GM12878 (cell line): ENCODE measurements around the gene PRKCG. TPM values are rescaled to one million over a fixed set of nuclear protein-coding genes. Genes with fewer than 3 reads are reported as not detected.

ENCODE experiments used
- ATAC-seq: fragments of 200-7000 bp; cut with Tn5 transposase; 3 replicates; pipeline ENCODE4 v1.9.1; 2020; ENCODE audit warnings: mild to moderate bottlenecking, moderate library complexity
- BruUV-seq: library from RNA; stranded (reverse); fragments of 400-500 nt; replicated peaks from 2 replicates; lab custom pipeline; 2021; lab: Mats Ljungman, UMichigan
- CTCF ChIA-PET: fragments of 300-600 bp; sonication (Branson Sonifier 250); formaldehyde crosslinking; extraction: SDS; loops from one replicate; lab custom pipeline; 2021; ENCODE audit warnings: inconsistent platforms; lab: Yijun Ruan, JAX
- POLR2A ChIA-PET: fragments of 350-600 bp; formaldehyde crosslinking; extraction: SDS; loops from one replicate; lab custom pipeline; 2021; ENCODE audit warnings: inconsistent platforms; lab: Charles Lee
- RAD21 ChIA-PET: fragments of 300-600 bp; sonication (Branson Sonifier 250); formaldehyde crosslinking; loops from one replicate; lab custom pipeline; 2023; ENCODE audit warnings: antibody characterized with exemption; ENCODE audit not compliant: unreplicated experiment; lab: Charles Lee
- SMC1A ChIA-PET: fragments of 300-600 bp; sonication (Branson Sonifier 250); formaldehyde crosslinking; loops from one replicate; lab custom pipeline; 2023; ENCODE audit not compliant: unreplicated experiment, uncharacterized antibody; lab: Charles Lee
- DNase-seq: peaks from one replicate; pipeline ENCODE4 v3.0.0-alpha.2; 2011; ENCODE audit warnings: low read depth, low spot score
- FAIRE-seq: peaks from 3 replicates; lab custom pipeline; 2011; peaks lifted over from hg19 to GRCh38; lab: Jason Lieb, UNC
- H2AFZ ChIP-seq: 2 replicates; pipeline ENCODE4 v1.6.0; 2011; ENCODE audit warnings: low read depth, low read length, control low read depth; ENCODE audit not compliant: control insufficient read depth
- H3K27ac ChIP-seq: 2 replicates; pipeline ENCODE4 v1.5.1; 2011; ENCODE audit warnings: control low read depth; ENCODE audit not compliant: control insufficient read depth, insufficient read depth
- H3K27me3 ChIP-seq, 2 experiments: replicated peaks in 1 of 2; 2 replicates each; pipeline versions ENCODE4 v1.6.0 to v1.6.1; 2011; ENCODE audit warnings: low read length in 1 of 2; ENCODE audit not compliant: control insufficient read depth in 2 of 2, insufficient read depth in 2 of 2
- H3K36me3 ChIP-seq, 2 experiments: 2 replicates each; pipeline ENCODE4 v1.5.1; 2011; ENCODE audit warnings: low read length in 1 of 2; ENCODE audit not compliant: control insufficient read depth in 2 of 2, insufficient read depth in 2 of 2
- H3K4me1 ChIP-seq: 2 replicates; pipeline ENCODE4 v1.6.1; 2011; ENCODE audit warnings: mild to moderate bottlenecking, low read length, moderate library complexity, mixed read lengths; ENCODE audit not compliant: control insufficient read depth, insufficient read depth
- H3K4me2 ChIP-seq: 2 replicates; pipeline ENCODE4 v1.6.0; 2011; ENCODE audit warnings: control low read depth; ENCODE audit not compliant: control insufficient read depth, insufficient read depth
- H3K4me3 ChIP-seq: fragments of 200-600 bp; sonication (generic); 2 replicates; pipeline ENCODE4 v1.5.1; 2016
- H3K79me2 ChIP-seq: 2 replicates; pipeline ENCODE4 v1.6.0; 2011; ENCODE audit warnings: low read length; ENCODE audit not compliant: control insufficient read depth, insufficient read depth
- H3K9ac ChIP-seq: 2 replicates; pipeline ENCODE4 v1.8.0; 2011; ENCODE audit warnings: low read length, control low read depth, mixed read lengths; ENCODE audit not compliant: control insufficient read depth, insufficient read depth
- H3K9me3 ChIP-seq: replicated peaks from 3 replicates; pipeline ENCODE4 v1.5.1; 2011; ENCODE audit warnings: mild to moderate bottlenecking, low read length; ENCODE audit not compliant: control insufficient read depth, insufficient read depth
- H4K20me1 ChIP-seq: 2 replicates; pipeline ENCODE4 v1.6.0; 2011; ENCODE audit not compliant: control insufficient read depth, insufficient read depth
- E2F8 ChIP-seq: fragments of 450-650 bp; IDR thresholded peaks from 2 replicates; pipeline ENCODE4 v1.6.1; 2018; ENCODE audit warnings: mild to moderate bottlenecking, low read depth, moderate library complexity; ENCODE audit not compliant: partially characterized antibody
- ELK1 ChIP-seq: IDR thresholded peaks from 2 replicates; pipeline ENCODE4 v1.6.1; 2012; ENCODE audit warnings: low read depth, low read length, improper control_type of control experiment
- EP300 ChIP-seq, 2 experiments: fragments of 150-350 bp in 1 of 2; IDR thresholded peaks; 2 replicates each; pipeline ENCODE4 v1.6.1; 2011 to 2012; ENCODE audit warnings: low read depth in 2 of 2, low read length in 2 of 2, borderline replicate concordance in 1 of 2, improper control_type of control experiment in 1 of 2, inconsistent platforms in 1 of 2; ENCODE audit not compliant: control insufficient read depth in 1 of 2
- HDAC6 ChIP-seq: fragments of 200-600 bp; sonication (generic); IDR thresholded peaks from one replicate; pipeline ENCODE4 v1.8.0; 2017; ENCODE audit warnings: antibody characterized with exemption; ENCODE audit not compliant: unreplicated experiment
- IRF4 ChIP-seq: IDR thresholded peaks from 2 replicates; pipeline ENCODE4 v1.6.1; 2011; ENCODE audit warnings: low read depth, low read length
- MEF2A ChIP-seq: IDR thresholded peaks from 2 replicates; pipeline ENCODE4 v1.6.1; 2011; ENCODE audit warnings: low read depth, mild to moderate bottlenecking, low read length, moderate library complexity; ENCODE audit not compliant: insufficient read depth
- REST ChIP-seq: IDR thresholded peaks from 2 replicates; pipeline ENCODE4 v1.6.1; 2012; ENCODE audit warnings: mild to moderate bottlenecking, low read depth, low read length
- RFX5 ChIP-seq: IDR thresholded peaks from 2 replicates; pipeline ENCODE4 v1.6.1; 2011; ENCODE audit warnings: low read depth, low read length, improper control_type of control experiment
- SIN3A ChIP-seq: IDR thresholded peaks from 2 replicates; pipeline ENCODE4 v1.6.1; 2012; ENCODE audit warnings: low read depth, low read length, improper control_type of control experiment
- SKIL ChIP-seq: fragments of 450-650 bp; IDR thresholded peaks from 2 replicates; pipeline ENCODE4 v1.6.1; 2017; ENCODE audit warnings: mild to moderate bottlenecking, low read depth, inconsistent platforms; ENCODE audit not compliant: poor library complexity, severe bottlenecking
- ZNF207 ChIP-seq: fragments of 450-650 bp; IDR thresholded peaks from 2 replicates; pipeline ENCODE4 v1.6.1; 2014; ENCODE audit warnings: antibody characterized with exemption, mild to moderate bottlenecking, borderline replicate concordance
- WGBS: methylation state at CpG from one replicate; pipeline ENCODE4 v1.1.6; 2016; ENCODE audit warnings: low lambda C conversion rate; ENCODE audit not compliant: insufficient replicate concordance, insufficient coverage; ENCODE audit errors: missing lambda C conversion rate; 5-methylcytosine and 5-hydroxymethylcytosine counted together
- in situ Hi-C: fragments of 300-500 bp; cut with MboI; formaldehyde crosslinking; loops from 9 replicates; pipeline ENCODE4 v1.14.3; 2018; ENCODE audit warnings: mixed read lengths
- intact Hi-C: fragments of 100-400 bp; cut with micrococcal nuclease; formaldehyde crosslinking; loops from one replicate; pipeline ENCODE4 v1.14.2; 2022; ENCODE audit not compliant: unreplicated experiment
- polyA plus RNA-seq, 11 experiments: library from polyadenylated mRNA; depleted of rRNA in 4 of 11; unstranded in 6 of 11; stranded (reverse) in 5 of 11; fragments of >200 nt; fragmentation: Nextera tagmentation in 4 of 11; fragmentation: Illumina TruSeq in 1 of 11; extraction: Ambion mirVana in 4 of 11; extraction: Trizol in 1 of 11; gene quantifications; 1 replicate in 1 of 11; 2 replicates in 10 of 11; pipeline versions ENCODE4 v1.2.1 to v1.2.3, GENCODE V29; 2011 to 2016; ENCODE audit warnings: inconsistent platforms in 2 of 11, missing spikeins in 2 of 11, low read depth in 1 of 11
- total RNA-seq, 4 experiments: library from RNA; depleted of rRNA in 3 of 4; stranded (reverse); fragments of >200 nt in 3 of 4; fragmentation: Illumina TruSeq in 1 of 4; extraction: Trizol in 1 of 4; gene quantifications; 2 replicates each; pipeline versions ENCODE4 v1.2.1 to v1.2.3, GENCODE V29; 2013 to 2021

Gene PRKCG
- total and polyA plus RNA-seq, 10 of the 15 experiments (the other 5 are each of a cell fraction or from before 2014, with no cell fraction given), result not detected

DNA sequence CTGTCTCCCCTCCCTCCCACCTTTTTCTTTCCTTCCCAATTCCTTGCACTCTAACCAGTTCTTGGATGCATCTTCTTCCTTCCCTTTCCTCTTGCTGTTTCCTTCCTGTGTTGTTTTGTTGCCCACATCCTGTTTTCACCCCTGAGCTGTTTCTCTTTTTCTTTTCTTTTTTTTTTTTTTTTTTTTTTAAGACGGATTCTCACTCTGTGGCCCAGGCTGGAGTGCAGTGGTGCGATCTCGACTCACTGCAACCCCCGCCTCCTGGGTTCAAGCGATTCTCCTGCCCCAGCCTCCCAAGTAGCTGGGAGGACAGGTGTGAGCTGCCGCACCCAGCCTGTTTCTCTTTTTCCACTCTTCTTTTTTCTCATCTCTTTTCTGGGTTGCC, 7.4 kb upstream of the PRKCG start (continued):
- no peak for TF ChIP-seq SKIL
- TF ChIP-seq, all 136 proteins: peak for 0

DNA sequence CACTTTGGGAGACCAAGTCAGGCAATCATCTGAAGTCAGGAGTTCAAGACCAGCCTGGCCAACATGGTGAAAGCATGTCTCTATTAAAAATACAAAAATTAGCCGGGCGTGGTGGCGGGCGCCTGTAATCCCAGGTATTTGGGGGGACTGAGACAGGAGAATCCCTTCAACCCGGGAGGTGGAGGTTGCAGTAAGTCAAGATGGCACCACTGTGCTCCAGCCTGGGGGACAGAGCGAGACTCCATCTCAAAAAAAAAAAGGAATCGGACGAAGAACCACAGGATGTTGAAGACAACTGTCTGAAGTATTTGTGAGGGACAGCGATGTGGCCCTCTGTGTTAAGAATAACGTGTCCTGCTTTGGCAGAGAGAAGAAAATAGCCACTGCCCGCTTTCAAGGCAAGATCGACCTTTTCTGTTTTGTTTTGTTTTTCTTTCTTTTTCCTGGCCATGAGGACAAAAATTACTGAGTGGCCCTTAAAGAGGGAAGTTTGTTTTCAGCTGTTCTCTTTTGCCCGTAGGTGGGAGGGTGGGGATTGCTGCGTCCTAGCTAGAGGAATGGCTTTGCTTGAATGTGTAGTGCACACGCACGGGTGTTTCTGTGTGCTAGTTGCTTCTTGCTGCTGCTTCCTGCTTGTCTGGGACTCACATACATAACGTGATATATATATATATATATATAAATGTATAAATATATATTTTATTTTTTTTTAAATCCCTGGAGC, 6.2 kb upstream of the PRKCG start:
- ATAC-seq (no peak), DNase-seq (no peak), FAIRE-seq (no peak)
- Histone ChIP-seq H4K20me1 (no peaks in the 10 kb centered on the region), H3K9me3 (no peaks in the 10 kb centered on the region; the same call in 2 of the 3 replicates), H3K4me2 (no peak overlapping the region), H3K4me3 (no peak overlapping the region), H3K79me2 (no peaks in the 10 kb centered on the region), H3K27me3 (no peaks in the 10 kb centered on the region), H3K36me3 (no peaks in the 10 kb centered on the region), H3K27ac (no peak overlapping the region), H3K4me1 (no peaks in the 10 kb centered on the region), H3K9ac (no peak overlapping the region), H2AFZ (no peak overlapping the region)
- BruUV-seq, result no TSS peak
- in situ Hi-C loops, result no loop called here
- ChIA-PET SMC1A (no interaction called here), CTCF (interaction anchor here (1.2 kb wide), 1 partner anchor 148 kb away, joined by 3 read pairs; no protein-coding TSS in a partner anchor), RAD21 (no interaction called here), POLR2A (no interaction called here)
- intact Hi-C loops, result no loop called here
- WGBS, result 65% methylated on average over 17 of the region's 17 CpGs
- TF ChIP-seq RFX5 (no peak), EP300 (IDR thresholded peaks at IDR 0.05; ENCODE audit: borderline replicate concordance in 1 of 2, control insufficient read depth in 1 of 2, low read depth in 2 of 2, low read length in 2 of 2) (no peak), REST (no peak), HDAC6 (no peak), MEF2A (no peak), E2F8 (no peak), SIN3A (no peak), ELK1 (no peak), ZNF207 (no peak), IRF4 (no peak)
